GM18858 (cell line): ENCODE data around the gene PIGM.

Source experiments
- ATAC-seq: cut with Tn5 transposase; IDR thresholded peaks from one replicate; pipeline ENCODE4 v1.9.1; 2021; ENCODE audit not compliant: unreplicated experiment

Gene PIGM

GRCh38 chr1:159990005-159990404, 41.8 kb downstream of the PIGM start:
- no peak for ATAC-seq

- no peak for ATAC-seq
Observed at GRCh38 chr1:159989581-159989980, 42.2 kb downstream of the PIGM start.

GRCh38 chr1:159988006-159988405, 43.8 kb downstream of the PIGM start:
- ATAC-seq: no peak

- no peak for ATAC-seq
Observed at GRCh38 chr1:159987186-159987585, 44.6 kb downstream of the PIGM start.

GRCh38 chr1:159986531-159986930, 45.3 kb downstream of the PIGM start:
- ATAC-seq: no peak

GRCh38 chr1:159986093-159986492, 45.7 kb downstream of the PIGM start:
- ATAC-seq: no peak

GRCh38 chr1:159985473-159985872, 46.3 kb downstream of the PIGM start:
- ATAC-seq: no peak

- no peak for ATAC-seq
Observed at GRCh38 chr1:159983681-159984080, 48.1 kb downstream of the PIGM start.

GRCh38 chr1:159982280-159982679, 49.5 kb downstream of the PIGM start:
- no peak for ATAC-seq

GRCh38 chr1:159981351-159982055, 50.3 kb downstream of the PIGM start:
- ATAC-seq: no peak

GRCh38 chr1:159980786-159981185, 51.0 kb downstream of the PIGM start:
- ATAC-seq: no peak

- ATAC-seq: no peak
Observed at GRCh38 chr1:159980076-159980475, 51.7 kb downstream of the PIGM start.

- no peak for ATAC-seq
Observed at GRCh38 chr1:159979257-159979656, 52.5 kb downstream of the PIGM start.

GRCh38 chr1:159978107-159978398, 53.7 kb downstream of the PIGM start:
- ATAC-seq: no peak

- ATAC-seq: no peak
Observed at GRCh38 chr1:159977364-159978106, 54.3 kb downstream of the PIGM start.
